Activated naive CD4-positive, alpha-beta T cell treated with anti-CD3 and anti-CD28 coated beads for 36 hours (primary cell): Measurements from ENCODE around the gene TMEM248. TPM values are rescaled to one million over a fixed set of nuclear protein-coding genes. Genes with fewer than 3 reads are reported as not detected.
"Not testable (repeated sequence)": the region's sequence is repeated elsewhere in the genome, so short reads cannot be mapped to it uniquely, and the experiment has no call there.

Experiments used
- CTCF ChIA-PET: fragments of 350-600 bp; sonication (Branson Sonifier 250); formaldehyde crosslinking; loops from one replicate; lab custom pipeline; 2021; ENCODE audit warnings: antibody characterized with exemption; lab: Charles Lee
- DNase-seq: peaks from one replicate; pipeline ENCODE4 v3.0.0-alpha.2; 2020
- H3K27ac Mint-ChIP-seq: one replicate; pipeline ENCODE4 v1.8.0; 2021; ENCODE audit warnings: mild to moderate bottlenecking, mixed read lengths
- H3K27me3 Mint-ChIP-seq: one replicate; pipeline ENCODE4 v1.8.0; 2021; ENCODE audit warnings: low read depth, mixed read lengths
- H3K36me3 Mint-ChIP-seq: one replicate; pipeline ENCODE4 v1.8.0; 2021; ENCODE audit warnings: low read depth, mixed read lengths
- H3K4me1 Mint-ChIP-seq: one replicate; pipeline ENCODE4 v1.8.0; 2021; ENCODE audit warnings: low read depth, mixed read lengths
- H3K4me3 Mint-ChIP-seq: one replicate; pipeline ENCODE4 v1.8.0; 2021; ENCODE audit warnings: mild to moderate bottlenecking, moderate library complexity, mixed read lengths
- H3K9me3 Mint-ChIP-seq: one replicate; pipeline ENCODE4 v1.8.0; 2021; ENCODE audit warnings: mixed read lengths
- intact Hi-C: fragments of 100-400 bp; cut with micrococcal nuclease; formaldehyde crosslinking; loops from one replicate; pipeline ENCODE4 v1.15.1; 2023
- total RNA-seq, 2 experiments: library from RNA; stranded (reverse); gene quantifications; one replicate each; pipeline ENCODE4 v1.2.3, GENCODE V29; 2021

Gene TMEM248
- total RNA-seq, 2 experiments from 2014 or later = 51.4 to 54.0 TPM

- H3K27me3 Mint-ChIP-seq, H3K9me3 Mint-ChIP-seq: not testable (repeated sequence)
- H3K36me3 Mint-ChIP-seq = peaks cover 20% of the 10 kb centered on the region
- H3K4me3 Mint-ChIP-seq = peak within 1 kb of the TSS; percentile 100
- peak; percentile 98 for DNase-seq
- CTCF ChIA-PET = interaction anchor here (1.7 kb wide), 1 partner anchor 45 kb away, joined by 7 read pairs; no protein-coding TSS in a partner anchor
- intact Hi-C loops = loop anchor here (1.0 to 10.0 kb wide), 8 partner anchors 134 to 1122 kb away; partner anchors contain the start of genes RABGEF1, TPST1 and VKORC1L1
- H3K4me1 Mint-ChIP-seq = peaks cover 29% of the 10 kb centered on the region
- peak within 1 kb of the TSS; percentile 97 for H3K27ac Mint-ChIP-seq
Measured at GRCh38 chr7:66995050-66995776, 74.2 kb downstream of the TMEM248 start, which contains the start of gene SBDS. Gene SBDS, minus strand, starts transcription at chr7:66995586. Its CDS starts 169 bp downstream, at chr7:66995417.

GRCh38 chr7:66996444-66997191 lies 75.6 kb downstream of the TMEM248 start, which contains the start of gene TYW1:
Gene TYW1, plus strand, starts transcription at chr7:66996833. Its CDS starts 146 bp downstream, at chr7:66996979.
- Mint-ChIP-seq H3K4me3 (peak within 1 kb of the TSS; percentile 100), H3K36me3 (peaks cover 15% of the 10 kb centered on the region), H3K27ac (peak within 1 kb of the TSS; percentile 97), H3K4me1 (peaks cover 33% of the 10 kb centered on the region)
- H3K9me3 Mint-ChIP-seq, H3K27me3 Mint-ChIP-seq: not testable (repeated sequence)
- peak; percentile 100 for DNase-seq
- CTCF ChIA-PET = interaction anchor here (1.7 kb wide), 1 partner anchor 44 kb away, joined by 7 read pairs; no protein-coding TSS in a partner anchor
- intact Hi-C loops = loop anchor here (1.0 to 10.0 kb wide), 13 partner anchors 75 to 1246 kb away; partner anchors contain the start of genes KCTD7, TMEM248 and TPST1

- intact Hi-C loops, H3K27me3 Mint-ChIP-seq, H3K4me3 Mint-ChIP-seq, CTCF ChIA-PET, H3K9me3 Mint-ChIP-seq: not testable (repeated sequence)
- peaks cover 11% of the 10 kb centered on the region for H3K36me3 Mint-ChIP-seq
- peak; percentile 14 for DNase-seq
- H3K4me1 Mint-ChIP-seq = peaks cover 23% of the 10 kb centered on the region
- H3K27ac Mint-ChIP-seq = peak overlapping the region; percentile 32
Measured at GRCh38 chr7:67000601-67001258, 79.7 kb downstream of the TMEM248 start.

- intact Hi-C loops, H3K27me3 Mint-ChIP-seq, H3K27ac Mint-ChIP-seq, DNase-seq, H3K9me3 Mint-ChIP-seq, H3K4me3 Mint-ChIP-seq, CTCF ChIA-PET: not testable (repeated sequence)
- Mint-ChIP-seq H3K4me1 (peaks cover 14% of the 10 kb centered on the region), H3K36me3 (peaks cover 20% of the 10 kb centered on the region)
Measured at GRCh38 chr7:67004145-67004544, 83.1 kb downstream of the TMEM248 start.

GRCh38 chr7:67006965-67007364 lies 85.9 kb downstream of the TMEM248 start:
- H3K36me3 Mint-ChIP-seq = peaks cover 24% of the 10 kb centered on the region
- H3K27me3 Mint-ChIP-seq = no peaks in the 10 kb centered on the region
- H3K4me3 Mint-ChIP-seq = no peak overlapping the region
- H3K9me3 Mint-ChIP-seq = no peaks in the 10 kb centered on the region
- intact Hi-C loops = no loop called here
- H3K27ac Mint-ChIP-seq = no peak overlapping the region
- no peak for DNase-seq
- H3K4me1 Mint-ChIP-seq = peaks cover 10% of the 10 kb centered on the region
- CTCF ChIA-PET = no interaction called here

Other genes with a start within 250 kb of the TMEM248 start
- gene RABGEF1, start 180.5 kb upstream of the TMEM248 start, total RNA-seq = 10 to 100 TPM; 10.7 to 10.8 TPM
- gene SBDS, start 74.4 kb downstream of the TMEM248 start, total RNA-seq = 10 to 100 TPM; 42.2 to 46.0 TPM
- 10 to 100 TPM; 12.9 to 13.5 TPM for gene TYW1, start 75.6 kb downstream of the TMEM248 start, total RNA-seq